ENCODE results near the gene SELENOW.
"Not testable (repeated sequence)": the region's sequence is repeated elsewhere in the genome, so short reads cannot be mapped to it uniquely, and the experiment has no call there.

SELENOW gene

GRCh38 chr19:47786566-47786965 lies 8.1 kb downstream of the SELENOW start:
- DNase-seq (ENCODE audit: low spot score), result no peak

DNA sequence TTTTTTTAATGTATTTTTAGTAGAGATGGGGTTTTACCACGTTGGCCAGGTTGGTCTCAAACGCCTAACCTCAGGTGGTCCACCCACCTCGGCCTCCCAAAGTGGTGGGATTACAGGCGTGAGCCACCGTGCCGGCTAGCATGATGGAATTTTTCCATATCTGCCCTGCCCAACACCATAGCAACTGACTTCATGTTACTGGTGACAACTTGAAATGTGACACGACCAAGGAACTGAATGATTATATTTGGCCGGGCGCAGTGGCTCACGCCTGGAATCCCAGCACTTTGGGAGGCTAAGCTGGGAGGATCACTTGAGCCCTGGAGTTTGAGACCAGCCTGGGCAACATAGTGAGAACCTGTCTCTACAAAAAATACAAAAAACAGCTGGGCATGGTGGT lies 8.8 kb downstream of the SELENOW start:
- DNase-seq (ENCODE audit: low spot score), result not testable (repeated sequence)

- not testable (repeated sequence) for DNase-seq (ENCODE audit: low spot score)
Measured at GRCh38 chr19:47789811-47790210, 11.3 kb downstream of the SELENOW start.

DNA sequence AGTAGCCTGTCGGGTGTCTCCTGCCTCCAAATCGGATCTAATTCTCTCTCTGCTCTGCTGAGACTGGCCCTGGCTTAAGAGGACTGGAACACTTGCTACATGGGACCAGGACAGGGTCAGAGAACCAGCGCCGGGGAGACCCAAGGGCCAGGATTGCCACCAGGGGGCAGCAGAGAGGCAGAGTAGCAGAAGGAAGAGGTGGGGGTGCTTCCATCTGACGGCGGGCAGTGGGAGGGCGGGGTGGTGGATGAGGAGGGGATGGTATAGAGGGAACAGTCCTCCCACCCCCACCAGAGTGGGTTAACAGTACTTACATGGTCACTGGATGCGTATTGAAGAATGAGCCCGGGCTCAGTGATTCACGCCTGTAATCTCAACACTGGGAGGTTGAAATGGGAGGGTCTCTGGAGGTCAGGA lies 11.9 kb downstream of the SELENOW start:
- DNase-seq (ENCODE audit: low spot score), result peak; percentile 65

GRCh38 chr19:47792616-47793015 lies 14.1 kb downstream of the SELENOW start:
- no peak for DNase-seq (ENCODE audit: low spot score)

- DNase-seq (ENCODE audit: low spot score), result no peak
Measured at GRCh38 chr19:47794526-47794925, 16.0 kb downstream of the SELENOW start.

GRCh38 chr19:47796785-47797184 lies 18.3 kb downstream of the SELENOW start:
- no peak for DNase-seq (ENCODE audit: low spot score)

DNA sequence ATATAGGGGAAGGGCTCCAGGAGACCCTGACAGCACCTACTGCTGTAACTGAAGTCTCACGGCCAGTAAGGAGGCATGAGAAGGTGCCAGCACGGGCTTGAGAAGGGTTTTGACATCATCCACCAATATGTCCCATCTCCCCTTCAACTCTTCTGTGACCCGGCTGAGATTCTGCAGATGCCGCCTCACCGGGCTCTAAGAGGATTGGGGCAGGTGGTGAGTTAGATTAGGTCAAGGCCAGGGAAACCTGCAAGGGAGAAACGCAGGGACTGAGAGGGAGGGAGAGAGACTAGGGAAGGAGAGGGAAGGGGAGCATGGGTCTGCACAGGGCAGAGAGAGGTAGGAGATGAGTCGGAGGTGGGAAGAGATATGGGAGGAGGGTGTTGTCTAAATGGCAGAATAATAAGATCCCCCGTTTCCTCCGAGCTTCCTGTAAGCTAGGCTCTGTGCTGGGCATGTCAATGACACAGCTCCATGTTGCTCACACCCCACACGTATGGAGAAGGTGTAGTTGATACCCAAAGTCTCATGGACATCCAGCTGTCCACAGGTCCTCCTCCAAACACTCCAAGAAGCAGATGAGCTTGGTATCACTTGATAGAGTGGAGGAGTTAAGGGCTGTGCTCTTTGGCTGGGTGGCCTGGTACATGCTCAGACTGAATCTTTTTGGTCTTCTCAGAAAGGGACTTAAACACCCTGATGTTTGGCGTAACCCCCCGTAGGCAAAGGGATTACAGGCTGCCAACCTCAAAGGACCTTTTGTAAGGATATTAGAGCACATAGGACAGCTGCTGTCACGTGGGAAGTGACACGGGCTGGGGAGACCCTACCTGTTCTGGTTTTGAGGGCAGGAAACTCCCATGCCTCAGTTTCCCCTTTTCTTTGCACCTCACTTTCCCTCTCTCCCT lies 19.7 kb downstream of the SELENOW start:
- DNase-seq (ENCODE audit: low spot score), result no peak

DNA sequence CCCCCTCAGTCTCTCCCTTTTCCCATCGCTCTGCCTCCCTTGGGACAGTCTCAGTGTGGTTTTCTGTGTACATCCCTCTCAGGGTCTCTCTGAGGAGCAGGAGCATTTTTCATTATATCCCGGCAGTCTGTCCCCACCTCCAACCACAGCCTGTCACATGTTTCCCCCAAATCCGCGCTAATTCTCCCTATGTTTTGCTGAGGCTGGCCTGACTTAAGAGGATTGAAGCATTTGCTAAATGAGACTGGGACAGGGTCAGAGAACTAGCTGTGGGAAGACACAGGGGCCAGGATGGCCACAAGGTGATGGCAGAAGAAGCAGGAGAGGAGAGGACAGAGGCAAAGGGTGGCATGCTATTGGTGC lies 20.4 kb downstream of the SELENOW start:
- no peak for DNase-seq (ENCODE audit: low spot score)

GRCh38 chr19:47801270-47801669 lies 22.8 kb downstream of the SELENOW start:
- no peak for DNase-seq (ENCODE audit: low spot score)

DNA sequence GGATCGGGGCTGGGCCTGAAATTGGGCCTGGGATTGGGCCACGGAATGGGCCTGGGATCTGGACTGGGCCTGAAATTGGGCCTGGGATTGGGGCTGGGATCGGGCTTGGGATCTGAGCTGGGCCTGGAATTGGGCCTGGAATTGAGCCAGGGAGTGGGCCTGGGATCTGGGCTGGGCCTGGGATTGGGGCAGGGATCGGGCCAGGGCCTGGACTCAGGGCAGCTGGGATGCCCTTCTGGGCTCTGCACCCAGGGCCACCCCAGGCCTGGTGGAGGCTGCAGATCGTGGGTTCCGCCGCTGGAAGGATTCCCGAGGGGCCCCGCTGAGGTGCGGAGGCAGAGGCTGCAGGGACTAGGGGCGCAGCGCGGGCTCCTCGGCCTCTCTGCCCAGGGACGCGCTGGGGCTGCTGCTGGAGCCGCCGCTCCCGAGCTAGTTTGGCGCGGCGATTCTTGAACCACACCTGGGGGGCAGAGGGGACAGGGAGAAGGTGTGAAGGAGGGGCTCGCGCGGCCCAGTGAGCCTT lies 24.1 kb downstream of the SELENOW start:
- DNase-seq (ENCODE audit: low spot score), result no peak

- not testable (repeated sequence) for DNase-seq (ENCODE audit: low spot score)
Measured at GRCh38 chr19:47803148-47803547, 24.6 kb downstream of the SELENOW start.

GRCh38 chr19:47803671-47804070 lies 25.2 kb downstream of the SELENOW start:
- DNase-seq (ENCODE audit: low spot score), result not testable (repeated sequence)

- DNase-seq (ENCODE audit: low spot score), result not testable (repeated sequence)
Measured at GRCh38 chr19:47804451-47804850, 25.9 kb downstream of the SELENOW start, which contains the start of gene TPRX1. Gene TPRX1, minus strand, starts transcription at chr19:47804551. Its CDS starts 12 bp downstream, at chr19:47804539.

- no peak for DNase-seq (ENCODE audit: low spot score)
Measured at GRCh38 chr19:47805313-47805712, 26.8 kb downstream of the SELENOW start.

- no peak for DNase-seq (ENCODE audit: low spot score)
Measured at GRCh38 chr19:47806435-47806834, 27.9 kb downstream of the SELENOW start.

DNA sequence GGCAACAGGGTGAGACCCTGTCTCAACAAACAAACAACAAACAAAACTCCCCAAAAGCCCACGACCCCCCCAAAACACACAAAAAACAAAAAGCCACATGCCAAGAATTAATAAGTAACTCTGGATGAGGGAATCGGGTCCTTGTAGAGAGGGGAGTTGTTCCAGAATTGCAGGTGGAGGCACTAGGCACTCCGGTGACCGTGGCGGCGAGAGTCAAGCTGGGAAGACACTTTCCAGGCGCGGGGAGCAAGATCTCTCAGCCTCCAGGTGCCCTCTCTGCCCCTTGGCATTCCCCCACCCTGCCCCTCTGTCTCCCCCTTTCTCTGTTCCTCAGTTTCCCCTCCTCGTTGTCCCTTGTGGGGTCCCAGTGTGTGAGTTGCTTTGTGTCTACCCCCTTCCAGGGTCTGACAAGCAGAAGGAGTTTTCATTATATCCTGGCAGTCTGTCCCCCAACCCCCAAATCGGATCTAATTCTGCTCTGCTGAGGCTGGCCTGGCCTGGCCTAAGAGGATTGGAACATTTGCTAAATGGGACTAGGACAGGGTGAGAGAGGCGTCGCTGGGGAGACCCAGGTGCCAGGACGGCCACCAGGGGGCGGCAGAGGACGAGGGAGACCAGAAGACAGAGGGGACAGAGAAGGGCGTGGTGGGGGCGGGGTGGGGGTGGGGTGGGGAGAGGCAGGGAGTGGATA lies 34.9 kb downstream of the SELENOW start:
- peak; percentile 15 for DNase-seq (ENCODE audit: low spot score)

DNA sequence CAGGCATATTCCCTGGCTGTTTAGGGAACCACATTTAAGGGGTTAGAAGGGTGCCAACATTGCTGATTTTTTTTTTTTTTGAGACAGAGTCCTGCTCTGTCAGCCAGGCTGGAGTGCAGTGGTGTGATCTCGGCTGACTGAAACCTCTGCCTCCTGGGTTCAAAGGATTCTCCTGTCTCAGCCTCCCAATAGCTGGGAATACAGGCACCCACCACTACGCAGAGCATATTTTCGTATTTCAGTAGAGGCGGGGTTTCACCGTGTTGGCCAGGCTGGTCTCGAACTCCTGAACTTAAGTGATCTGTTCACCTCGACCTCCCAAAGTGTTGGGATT lies 35.5 kb downstream of the SELENOW start:
- no peak for DNase-seq (ENCODE audit: low spot score)

DNA sequence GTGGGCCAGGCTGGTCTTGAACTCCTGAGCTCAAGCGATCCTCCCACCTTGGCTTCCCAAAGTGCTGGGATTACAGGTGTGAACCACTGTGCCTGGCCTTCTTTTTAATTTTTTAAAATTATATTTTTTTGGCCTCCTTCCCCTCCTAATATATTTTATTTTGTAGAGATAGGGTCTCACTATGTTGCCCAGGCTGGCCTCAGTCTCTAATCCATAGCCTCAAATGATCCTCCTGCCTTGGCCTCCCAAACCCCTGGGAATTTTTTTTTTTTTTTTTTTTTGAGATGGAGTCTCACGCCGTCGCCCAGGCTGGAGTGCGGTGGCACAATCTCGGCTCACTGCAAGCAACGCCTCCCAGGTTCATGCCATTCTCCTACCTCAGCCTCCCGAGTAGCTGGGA lies 37.8 kb downstream of the SELENOW start:
- not testable (repeated sequence) for DNase-seq (ENCODE audit: low spot score)

DNA sequence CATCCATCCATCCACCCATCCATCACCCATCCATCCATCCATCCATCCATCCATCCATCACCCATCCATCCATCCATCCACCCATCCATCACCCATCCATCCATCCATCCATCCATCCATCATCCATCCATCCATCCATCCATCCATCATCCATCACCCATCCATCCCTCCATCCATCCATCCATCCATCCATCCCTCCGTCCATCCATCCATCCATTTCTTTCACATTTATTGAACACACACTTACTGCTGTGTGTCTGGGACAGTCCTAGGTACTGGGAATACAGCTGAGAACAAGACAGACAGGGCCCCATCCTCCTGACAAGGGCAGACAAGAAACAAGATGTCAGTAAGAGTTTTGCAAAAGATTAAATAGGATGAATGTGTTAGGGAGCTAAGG lies 39.7 kb downstream of the SELENOW start:
- DNase-seq (ENCODE audit: low spot score), result not testable (repeated sequence)

DNA sequence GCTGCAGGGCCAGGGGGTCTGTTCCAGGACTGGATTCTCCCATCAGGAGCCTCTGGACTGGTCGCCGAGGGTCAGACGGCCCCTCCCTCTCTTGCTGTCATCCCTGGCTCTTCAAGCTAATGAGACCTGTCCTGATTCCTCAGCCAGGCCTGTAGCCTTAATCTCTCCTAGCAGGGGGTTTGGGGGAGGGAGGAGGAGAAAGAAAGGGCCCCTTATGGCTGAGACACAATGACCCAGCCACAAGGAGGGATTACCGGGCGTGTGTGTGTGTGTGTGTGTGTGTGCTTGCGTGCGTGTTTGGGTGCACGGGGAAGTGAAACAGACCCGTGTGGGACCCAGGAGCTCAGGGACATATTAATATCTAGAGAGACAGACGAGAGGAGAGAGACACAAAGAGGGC lies 41.4 kb downstream of the SELENOW start:
- DNase-seq (ENCODE audit: low spot score), result no peak

DNA sequence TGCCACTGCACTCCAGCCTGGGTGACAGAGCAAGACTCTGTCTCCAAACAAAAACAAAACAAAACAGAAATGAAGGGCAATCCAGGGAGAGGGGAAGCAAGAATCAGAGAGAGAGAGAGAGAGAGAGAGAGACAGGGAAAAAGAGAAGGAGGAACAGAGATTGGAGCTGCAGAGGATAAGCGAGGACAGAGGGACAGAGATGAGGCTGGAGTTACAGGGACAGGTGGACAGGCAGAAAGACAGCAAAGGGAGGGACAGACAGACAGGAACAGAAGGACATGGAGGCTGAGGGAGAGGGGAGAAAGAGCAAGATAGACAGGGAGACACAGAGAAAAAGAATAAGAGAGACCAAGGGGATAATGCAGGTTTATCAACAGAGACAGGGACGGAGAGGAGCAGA lies 41.9 kb downstream of the SELENOW start:
- no peak for DNase-seq (ENCODE audit: low spot score)

DNA sequence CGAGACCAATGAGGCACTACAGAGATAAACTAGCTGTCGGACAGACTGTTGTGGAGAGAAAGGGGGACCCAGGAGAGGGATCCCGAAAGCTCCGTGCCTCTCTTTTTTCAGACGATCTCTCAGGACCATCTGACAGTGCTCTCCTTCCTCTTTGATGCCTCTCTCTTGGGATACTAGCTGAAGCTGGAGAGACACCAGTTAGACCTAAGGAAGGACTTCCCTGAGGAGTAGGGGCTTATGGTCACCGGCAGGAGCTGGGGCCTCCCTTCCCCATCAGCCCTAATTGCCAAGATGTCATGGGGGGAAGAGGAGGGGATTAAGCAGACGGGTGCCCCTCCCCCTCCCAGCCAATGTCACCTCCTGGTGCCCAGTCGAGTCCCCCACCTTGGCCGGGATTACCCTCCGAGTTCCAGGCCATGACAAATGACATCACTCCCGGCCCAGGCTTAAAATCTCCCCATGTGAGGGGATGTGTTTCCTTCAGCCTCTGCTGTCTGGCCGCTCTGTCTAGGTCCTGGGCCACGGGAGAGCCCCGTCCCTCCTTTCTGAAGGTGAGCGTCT lies 43.0 kb downstream of the SELENOW start, which contains the start of gene CRX:
Gene CRX (plus strand): TSS at position 478 of the 561 bp plus-strand sequence. CDS start 12,507 bp downstream, outside the sequence.
- no peak for DNase-seq (ENCODE audit: low spot score)
